Measurements from ENCODE around the gene MBP. TPM values are rescaled to one million over a fixed set of nuclear protein-coding genes. Genes with fewer than 3 reads are reported as not detected.

MBP gene
- total and polyA plus RNA-seq, 2 donors (not counting 3 experiments of a cell fraction or from before 2014, with no cell fraction given), result 1.7 to 2.3 TPM

DNA sequence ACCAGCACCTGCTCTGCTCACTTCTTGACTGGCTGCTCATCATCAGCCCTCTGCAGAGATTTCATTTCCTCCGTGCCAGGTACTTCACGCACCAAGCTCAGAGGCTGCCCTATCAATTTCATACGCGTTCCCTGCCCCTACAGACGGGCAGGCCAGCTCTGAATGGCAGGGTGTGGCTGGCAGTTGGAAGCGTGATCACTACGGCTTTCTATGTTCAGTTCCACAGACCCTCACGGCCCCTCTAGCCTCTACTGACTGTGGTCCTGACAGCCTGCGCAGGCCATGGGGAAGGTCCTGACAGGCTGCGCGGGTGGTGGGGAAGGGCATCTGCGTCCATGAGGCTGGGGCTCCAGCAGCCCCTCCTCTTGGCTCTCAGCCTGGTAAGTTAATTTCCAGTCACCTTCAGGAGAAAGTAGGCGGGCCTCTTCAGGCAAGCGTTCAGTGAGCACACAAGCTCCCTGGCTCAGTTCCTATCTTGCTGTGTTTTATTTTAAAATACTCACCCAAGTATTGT, 155.4 kb downstream of the MBP start:
- intact Hi-C loops (cut with micrococcal nuclease), result no loop called here
- no TSS peak for BruUV-seq (replicated peaks)
- ChIA-PET POLR2A (no interaction called here), CTCF (interaction anchor here (0.9 kb wide), 1 partner anchor 174 kb away, joined by 3 read pairs; no protein-coding TSS in a partner anchor)
- H3K27ac ChIP-seq (ENCODE audit: insufficient read depth, low read depth, low read length), result no peak overlapping the region
- FAIRE-seq (no peak), DNase-seq (ENCODE audit: low read depth, low spot score) (no peak)
- dilution Hi-C loops (cut with MboI; ENCODE audit: extremely low pct_ligation_motif_present, low sequenced_read_pairs), result no loop called here
- H3K4me3 ChIP-seq (replicated peaks in 1 of 3; ENCODE audit: insufficient read depth in 1 of 3, low read depth in 1 of 3, low read length in 3 of 3), result no peak overlapping the region
- no peaks in the 10 kb centered on the region for H4K20me1 ChIP-seq (replicated peaks; ENCODE audit: control insufficient read depth, extremely low read depth, insufficient read depth, low read length)
- no peaks in the 10 kb centered on the region for H3K79me2 ChIP-seq (ENCODE audit: control insufficient read depth, insufficient read depth, low read length)
- TF ChIP-seq POLR2A (IDR thresholded peaks at IDR 0.05; ENCODE audit: low read depth, low read length), result no peak
- no peak for TF ChIP-seq GATA2 (IDR thresholded peaks at IDR 0.05; ENCODE audit: insufficient read depth, insufficient read length, low read depth, low read length)
- TF ChIP-seq FOS (IDR thresholded peaks at IDR 0.05; ENCODE audit: borderline replicate concordance, insufficient read depth, low read length), result no peak
- TF ChIP-seq JUN (IDR thresholded peaks at IDR 0.05; ENCODE audit: borderline replicate concordance, insufficient read depth, insufficient read length, low read depth), result no peak
- TF ChIP-seq POLR2AphosphoS5 (IDR thresholded peaks at IDR 0.05; ENCODE audit: insufficient read depth, low read depth, low read length), result no peak
- TF ChIP-seq MYC (IDR thresholded peaks at IDR 0.05; ENCODE audit: low read depth, low read length), result no peak
- TF ChIP-seq, protein P1, sequence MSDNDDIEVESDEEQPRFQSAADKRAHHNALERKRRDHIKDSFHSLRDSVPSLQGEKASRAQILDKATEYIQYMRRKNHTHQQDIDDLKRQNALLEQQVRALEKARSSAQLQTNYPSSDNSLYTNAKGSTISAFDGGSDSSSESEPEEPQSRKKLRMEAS (IDR thresholded peaks at IDR 0.05; ENCODE audit: insufficient read depth, insufficient read length), result no peak
- TF ChIP-seq, protein P2, sequence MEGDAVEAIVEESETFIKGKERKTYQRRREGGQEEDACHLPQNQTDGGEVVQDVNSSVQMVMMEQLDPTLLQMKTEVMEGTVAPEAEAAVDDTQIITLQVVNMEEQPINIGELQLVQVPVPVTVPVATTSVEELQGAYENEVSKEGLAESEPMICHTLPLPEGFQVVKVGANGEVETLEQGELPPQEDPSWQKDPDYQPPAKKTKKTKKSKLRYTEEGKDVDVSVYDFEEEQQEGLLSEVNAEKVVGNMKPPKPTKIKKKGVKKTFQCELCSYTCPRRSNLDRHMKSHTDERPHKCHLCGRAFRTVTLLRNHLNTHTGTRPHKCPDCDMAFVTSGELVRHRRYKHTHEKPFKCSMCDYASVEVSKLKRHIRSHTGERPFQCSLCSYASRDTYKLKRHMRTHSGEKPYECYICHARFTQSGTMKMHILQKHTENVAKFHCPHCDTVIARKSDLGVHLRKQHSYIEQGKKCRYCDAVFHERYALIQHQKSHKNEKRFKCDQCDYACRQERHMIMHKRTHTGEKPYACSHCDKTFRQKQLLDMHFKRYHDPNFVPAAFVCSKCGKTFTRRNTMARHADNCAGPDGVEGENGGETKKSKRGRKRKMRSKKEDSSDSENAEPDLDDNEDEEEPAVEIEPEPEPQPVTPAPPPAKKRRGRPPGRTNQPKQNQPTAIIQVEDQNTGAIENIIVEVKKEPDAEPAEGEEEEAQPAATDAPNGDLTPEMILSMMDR (IDR thresholded peaks at IDR 0.05; ENCODE audit: extremely low read depth in 1 of 2, insufficient read depth in 1 of 2, low read depth in 1 of 2, low read length in 2 of 2), result no peak
- TF ChIP-seq EZH2 (IDR thresholded peaks at IDR 0.05; ENCODE audit: borderline replicate concordance, low read depth, low read length, severe bottlenecking), result no peak
- no peaks in the 10 kb centered on the region for H3K36me3 ChIP-seq (ENCODE audit: control insufficient read depth in 2 of 2, extremely low read depth in 1 of 2, insufficient read depth in 2 of 2, low read length in 2 of 2)
- H3K27me3 ChIP-seq (ENCODE audit: control insufficient read depth in 2 of 2, insufficient read depth in 2 of 2, low read length in 2 of 2), result no peaks in the 10 kb centered on the region
- no peak overlapping the region for H2AFZ ChIP-seq (ENCODE audit: low read depth, low read length)
- no peak overlapping the region for H3K9ac ChIP-seq (replicated peaks; ENCODE audit: extremely low read depth, insufficient read depth, low read length)
- no peaks in the 10 kb centered on the region for H3K9me3 ChIP-seq (replicated peaks; ENCODE audit: control insufficient read depth, insufficient read depth, low read length)
- H3K9me1 ChIP-seq (replicated peaks; ENCODE audit: control insufficient read depth, extremely low read depth, insufficient read depth, low read length), result no peaks in the 10 kb centered on the region
- no peaks in the 10 kb centered on the region for H3K4me1 ChIP-seq (ENCODE audit: control insufficient read depth, extremely low read depth, insufficient read depth, low read length)
- no peak overlapping the region for H3K4me2 ChIP-seq (ENCODE audit: insufficient read depth, low read length)

Data from endothelial cell of umbilical vein (primary cell).